ENCODE measurements around the gene SPDYE3. TPM values are rescaled to one million over a fixed set of nuclear protein-coding genes. Genes with fewer than 3 reads are reported as not detected.
"Not testable (repeated sequence)": the region's sequence is repeated elsewhere in the genome, so short reads cannot be mapped to it uniquely, and the experiment has no call there.

Gene SPDYE3
- total and polyA plus RNA-seq, 12 donors, result 0.16 TPM; not detected in 11

DNA sequence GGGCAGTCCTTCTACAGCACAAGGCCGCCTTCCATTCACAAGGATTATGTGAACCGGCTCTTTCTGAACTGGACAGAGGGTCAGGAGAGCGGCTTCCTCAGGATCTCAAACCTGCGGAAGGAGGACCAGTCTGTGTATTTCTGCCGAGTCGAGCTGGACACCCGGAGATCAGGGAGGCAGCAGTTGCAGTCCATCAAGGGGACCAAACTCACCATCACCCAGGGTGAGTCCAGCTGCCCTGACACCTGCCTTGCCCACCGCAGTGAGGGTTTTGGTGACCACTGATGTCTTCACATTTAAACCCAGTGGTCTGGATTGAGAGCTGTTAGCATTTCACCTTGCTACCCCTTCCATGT, 51.3 kb downstream of the SPDYE3 start:
- Histone ChIP-seq H3K9me3 (replicated peaks in 1 of 3) (no peaks in the 10 kb centered on the region), H3K27ac (no peak overlapping the region), H3K4me1 (replicated peaks in 1 of 2) (no peaks in the 10 kb centered on the region), H3K36me3 (replicated peaks in 1 of 2) (peaks cover 0 to 90% of the 10 kb centered on the region in 2 donors), H3K27me3 (no peaks in the 10 kb centered on the region), H3K4me3 (no peak overlapping the region)
- intact Hi-C loops (cut with DNase I), result loop anchor here in 1 of 2 donors (10.0 kb wide), 1 partner anchor 56 kb away; no protein-coding TSS in a partner anchor
- TF ChIP-seq POLR2A (IDR thresholded peaks at IDR 0.05), result no peak
- 89 to 94% (median 94%) methylated on average over 8 of the region's 8 CpGs; no CpG with 5 or more reads in 1 of the 4 donors for WGBS, 4 donors
- no peak for DNase-seq

DNA sequence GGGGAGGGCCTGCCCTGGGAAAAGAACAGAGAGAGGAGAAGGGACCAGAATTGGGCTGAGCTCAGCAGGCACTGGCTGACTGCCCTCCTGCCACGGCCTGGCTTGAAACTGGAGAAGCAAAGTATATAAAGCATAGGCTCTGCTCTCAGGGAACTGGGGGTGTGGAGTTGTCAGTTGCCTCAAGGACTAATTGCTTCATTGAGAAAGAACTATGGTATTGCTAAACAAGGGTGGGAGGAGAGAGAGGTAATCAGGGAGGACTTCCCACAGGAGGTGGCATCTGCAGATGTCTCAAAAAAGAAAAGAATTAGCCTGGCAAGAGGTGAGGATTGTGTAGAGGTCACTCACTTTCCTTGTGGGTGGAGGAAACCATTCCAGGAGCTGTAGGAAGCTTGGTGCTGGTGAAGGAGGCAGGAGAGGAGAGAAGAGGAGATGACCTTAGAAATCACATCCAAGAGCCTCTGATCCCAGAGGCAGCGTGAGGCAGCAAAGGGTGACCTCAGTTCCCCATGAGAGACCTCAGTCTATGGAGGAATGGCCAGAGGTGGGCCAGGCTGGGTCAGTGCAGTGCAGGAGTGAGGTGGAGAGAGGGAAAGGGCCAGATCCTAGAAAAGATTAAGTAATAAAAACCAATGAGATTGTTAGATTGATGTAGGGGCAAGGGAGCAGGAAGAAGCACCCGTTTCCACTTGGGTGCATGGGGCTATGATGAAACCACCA, 52.8 kb downstream of the SPDYE3 start:
- no peak for DNase-seq
- WGBS, 4 donors, result 80 to 87% (median 82%) methylated on average over 3 of the region's 3 CpGs
- intact Hi-C loops (cut with DNase I), result no loop called here
- H3K36me3 ChIP-seq (replicated peaks in 1 of 2), result peaks cover 0 to 75% of the 10 kb centered on the region in 2 donors
- H3K9me3 ChIP-seq (replicated peaks in 1 of 3), result no peaks in the 10 kb centered on the region
- no peak overlapping the region for H3K4me3 ChIP-seq
- no peaks in the 10 kb centered on the region for H3K27me3 ChIP-seq
- no peak overlapping the region for H3K27ac ChIP-seq
- TF ChIP-seq POLR2A (IDR thresholded peaks at IDR 0.05), result no peak
- no peaks in the 10 kb centered on the region for H3K4me1 ChIP-seq (replicated peaks in 1 of 2)

DNA sequence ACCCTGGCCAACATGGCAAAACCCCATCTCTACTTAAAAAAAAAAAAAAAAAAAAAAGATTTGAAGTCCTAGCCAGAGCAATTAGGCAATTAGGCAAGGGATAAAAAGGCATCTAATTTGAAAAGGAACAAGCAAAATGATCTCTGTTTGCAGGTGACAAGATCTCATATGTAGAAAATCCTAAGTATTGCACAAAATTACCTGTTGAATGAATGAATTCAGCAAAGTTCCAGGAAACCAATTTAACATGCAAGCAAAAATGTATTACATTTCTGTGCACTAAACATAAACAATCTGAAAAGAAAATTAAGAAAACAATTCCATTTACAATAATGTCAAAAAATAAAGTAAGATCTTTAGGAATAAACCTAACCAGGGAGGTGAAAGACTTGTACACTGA, 55.6 kb downstream of the SPDYE3 start:
- Histone ChIP-seq H3K27ac (no peak overlapping the region), H3K4me3 (no peak overlapping the region), H3K9me3 (replicated peaks in 1 of 3) (no peaks in the 10 kb centered on the region), H3K27me3 (no peaks in the 10 kb centered on the region), H3K4me1 (replicated peaks in 1 of 2) (no peaks in the 10 kb centered on the region), H3K36me3 (replicated peaks in 1 of 2) (peaks cover 0 to 49% of the 10 kb centered on the region in 2 donors)
- intact Hi-C loops (cut with DNase I), result no loop called here
- no peak for DNase-seq
- TF ChIP-seq, protein P1, sequence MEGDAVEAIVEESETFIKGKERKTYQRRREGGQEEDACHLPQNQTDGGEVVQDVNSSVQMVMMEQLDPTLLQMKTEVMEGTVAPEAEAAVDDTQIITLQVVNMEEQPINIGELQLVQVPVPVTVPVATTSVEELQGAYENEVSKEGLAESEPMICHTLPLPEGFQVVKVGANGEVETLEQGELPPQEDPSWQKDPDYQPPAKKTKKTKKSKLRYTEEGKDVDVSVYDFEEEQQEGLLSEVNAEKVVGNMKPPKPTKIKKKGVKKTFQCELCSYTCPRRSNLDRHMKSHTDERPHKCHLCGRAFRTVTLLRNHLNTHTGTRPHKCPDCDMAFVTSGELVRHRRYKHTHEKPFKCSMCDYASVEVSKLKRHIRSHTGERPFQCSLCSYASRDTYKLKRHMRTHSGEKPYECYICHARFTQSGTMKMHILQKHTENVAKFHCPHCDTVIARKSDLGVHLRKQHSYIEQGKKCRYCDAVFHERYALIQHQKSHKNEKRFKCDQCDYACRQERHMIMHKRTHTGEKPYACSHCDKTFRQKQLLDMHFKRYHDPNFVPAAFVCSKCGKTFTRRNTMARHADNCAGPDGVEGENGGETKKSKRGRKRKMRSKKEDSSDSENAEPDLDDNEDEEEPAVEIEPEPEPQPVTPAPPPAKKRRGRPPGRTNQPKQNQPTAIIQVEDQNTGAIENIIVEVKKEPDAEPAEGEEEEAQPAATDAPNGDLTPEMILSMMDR (IDR thresholded peaks at IDR 0.05), result no peak
- TF ChIP-seq POLR2A (IDR thresholded peaks at IDR 0.05), result no peak

DNA sequence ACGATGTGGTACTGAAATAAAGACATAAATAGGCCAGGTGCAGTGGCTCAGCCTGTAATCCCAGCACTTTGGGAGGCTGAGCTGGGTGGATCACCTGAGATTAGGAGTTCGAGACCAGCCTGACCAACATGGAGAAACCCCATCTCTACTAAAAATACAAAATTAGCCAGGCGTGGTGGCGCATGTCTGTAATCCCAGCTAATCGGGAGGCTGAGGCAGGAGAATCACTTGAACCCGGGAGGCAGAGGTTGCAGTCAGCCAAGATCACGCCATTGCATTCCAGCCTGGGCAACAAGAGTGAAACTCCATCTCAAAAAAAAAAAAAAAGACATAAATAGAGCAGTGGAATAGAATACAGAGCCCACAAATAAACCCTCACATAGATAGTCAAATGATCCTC, 56.3 kb downstream of the SPDYE3 start:
- H3K36me3 ChIP-seq (replicated peaks in 1 of 2), result peaks cover 0 to 42% of the 10 kb centered on the region in 2 donors

DNA sequence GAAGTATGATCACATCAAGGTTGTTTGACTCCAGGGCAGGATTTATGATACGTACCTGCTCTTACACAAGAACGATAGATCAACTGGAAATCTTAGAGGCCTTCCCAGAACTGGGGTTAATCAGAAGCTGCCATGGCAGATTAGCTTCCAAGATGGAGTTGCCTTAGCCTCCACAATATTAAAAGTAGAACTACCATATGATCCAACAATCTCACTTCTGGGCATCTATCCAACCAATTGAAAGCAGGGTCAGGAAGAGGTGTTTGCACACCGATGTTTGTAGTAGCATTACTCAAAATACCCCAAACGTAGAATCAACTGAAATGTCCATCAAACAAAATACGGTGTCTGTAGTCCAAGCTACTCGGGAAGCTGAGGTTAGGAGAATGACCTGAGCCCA, 57.0 kb downstream of the SPDYE3 start:
- intact Hi-C loops (cut with DNase I), result no loop called here
- no peaks in the 10 kb centered on the region for H3K9me3 ChIP-seq (replicated peaks in 1 of 3)
- H3K27me3 ChIP-seq, result no peaks in the 10 kb centered on the region
- no peak overlapping the region for H3K4me3 ChIP-seq
- no peak for TF ChIP-seq POLR2A (IDR thresholded peaks at IDR 0.05)
- TF ChIP-seq, protein P1 (IDR thresholded peaks at IDR 0.05), result no peak
- H3K4me1 ChIP-seq (replicated peaks in 1 of 2), result no peaks in the 10 kb centered on the region
- peaks cover 0 to 35% of the 10 kb centered on the region in 2 donors for H3K36me3 ChIP-seq (replicated peaks in 1 of 2)
- 88 to 97% (median 90%) methylated on average over 5 to 6 of the region's 6 CpGs for WGBS, 4 donors
- DNase-seq, result no peak
- no peak overlapping the region for H3K27ac ChIP-seq

More for the DNA sequence above, 56.3 kb downstream of the SPDYE3 start:
- H3K9me3 ChIP-seq (replicated peaks in 1 of 3); DNase-seq; H3K4me3 ChIP-seq; intact Hi-C loops (cut with DNase I); H3K4me1 ChIP-seq (replicated peaks in 1 of 2); H3K27me3 ChIP-seq; H3K27ac ChIP-seq: not testable (repeated sequence)
- WGBS, 4 donors, result 86 to 97% (median 96%) methylated on average over 7 of the region's 7 CpGs

DNA sequence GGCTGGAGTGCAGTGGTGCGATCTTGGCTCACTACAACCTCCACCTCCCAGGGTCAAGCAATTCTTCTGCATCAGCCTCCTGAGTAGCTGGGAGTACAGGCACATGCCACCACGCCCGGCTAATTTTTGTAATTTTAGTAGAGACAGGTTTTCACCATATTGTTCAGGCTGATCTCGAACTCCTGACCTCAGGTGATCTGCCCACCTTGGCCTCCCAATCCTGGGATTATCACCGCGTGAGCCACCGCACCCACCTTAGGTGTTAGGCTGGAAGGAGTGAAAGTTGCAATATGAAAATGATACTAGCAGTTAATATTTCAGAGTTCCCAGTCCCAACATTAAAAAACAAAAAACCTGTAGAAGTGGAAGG, 58.5 kb downstream of the SPDYE3 start:
- 90 to 98% (median 93%) methylated on average over 7 of the region's 7 CpGs for WGBS, 4 donors
- H3K9me3 ChIP-seq (replicated peaks in 1 of 3); H3K27me3 ChIP-seq; DNase-seq; intact Hi-C loops (cut with DNase I); H3K4me3 ChIP-seq; H3K4me1 ChIP-seq (replicated peaks in 1 of 2): not testable (repeated sequence)
- peak overlapping the region in 1 of 5 donors; percentile 33 for H3K27ac ChIP-seq
- peaks cover 0 to 20% of the 10 kb centered on the region in 2 donors for H3K36me3 ChIP-seq (replicated peaks in 1 of 2)
